Duodenal mucosa (tissue), 2 donors: ENCODE data around the gene ATG14.
A peak's percentile ranks its signal among the peaks of the same experiment; 100 is the strongest.
"Not testable (repeated sequence)": the region's sequence is repeated elsewhere in the genome, so short reads cannot be mapped to it uniquely, and the experiment has no call there.

ENCODE experiments used
- H3K27ac ChIP-seq: one replicate; pipeline ENCODE4 v1.7.0; 2013; ENCODE audit warnings: low read depth, low read length
- H3K27me3 ChIP-seq, 2 donors: one replicate each; pipeline ENCODE4 v1.7.0; 2013; ENCODE audit warnings: low read length in 2 of 2, control low read depth in 1 of 2; ENCODE audit not compliant: insufficient read depth in 2 of 2, control insufficient read depth in 1 of 2
- H3K36me3 ChIP-seq, 2 donors: one replicate each; pipeline ENCODE4 v1.7.0; 2013; ENCODE audit warnings: low read length in 2 of 2, control low read depth in 1 of 2; ENCODE audit not compliant: insufficient read depth in 2 of 2, control insufficient read depth in 1 of 2
- H3K4me1 ChIP-seq, 2 donors: one replicate each; pipeline ENCODE4 v1.7.0; 2013; ENCODE audit warnings: low read length in 2 of 2, control low read depth in 1 of 2; ENCODE audit not compliant: insufficient read depth in 2 of 2, control insufficient read depth in 1 of 2
- H3K4me3 ChIP-seq, 2 donors: one replicate each; pipeline ENCODE4 v1.7.0; 2013; ENCODE audit warnings: low read length in 2 of 2, low read depth in 1 of 2
- H3K9ac ChIP-seq, 2 donors: one replicate each; pipeline ENCODE4 v1.7.0; 2013; ENCODE audit warnings: low read length in 2 of 2, low read depth in 1 of 2
- H3K9me3 ChIP-seq, 2 donors: one replicate each; pipeline ENCODE4 v1.7.0; 2013; ENCODE audit warnings: low read length in 2 of 2, control low read depth in 1 of 2; ENCODE audit not compliant: control insufficient read depth in 1 of 2

Gene ATG14

GRCh38 chr14:55347040-55347439, 64.6 kb downstream of the ATG14 start:
- H3K36me3 ChIP-seq: peaks cover 4 to 18% of the 10 kb centered on the region in 2 donors
- no peaks in the 10 kb centered on the region for H3K9me3 ChIP-seq
- peaks cover 21% of the 10 kb centered on the region in 2 donors for H3K4me1 ChIP-seq
- no peaks in the 10 kb centered on the region for H3K27me3 ChIP-seq
- no peak overlapping the region for H3K9ac ChIP-seq
- no peak overlapping the region for H3K4me3 ChIP-seq
- H3K27ac ChIP-seq: no peak overlapping the region

- H3K9ac ChIP-seq, H3K36me3 ChIP-seq, H3K27me3 ChIP-seq, H3K27ac ChIP-seq, H3K9me3 ChIP-seq, H3K4me3 ChIP-seq: not testable (repeated sequence)
- H3K4me1 ChIP-seq: peaks cover 21 to 26% of the 10 kb centered on the region in 2 donors
Measured at GRCh38 chr14:55344582-55345163, 67.0 kb downstream of the ATG14 start.

- Histone ChIP-seq H3K9me3 (no peaks in the 10 kb centered on the region), H3K27me3 (no peaks in the 10 kb centered on the region), H3K27ac (no peak overlapping the region), H3K36me3 (no peaks in the 10 kb centered on the region), H3K4me1 (peaks cover 6 to 20% of the 10 kb centered on the region in 2 donors), H3K4me3 (no peak overlapping the region), H3K9ac (no peak overlapping the region)
Measured at GRCh38 chr14:55341781-55342180, 69.8 kb downstream of the ATG14 start.

GRCh38 chr14:55340482-55340881, 71.1 kb downstream of the ATG14 start:
- H3K4me3 ChIP-seq: no peak overlapping the region
- no peak overlapping the region for H3K27ac ChIP-seq
- no peaks in the 10 kb centered on the region for H3K36me3 ChIP-seq
- peaks cover 13 to 27% of the 10 kb centered on the region in 2 donors for H3K4me1 ChIP-seq
- H3K9me3 ChIP-seq: no peaks in the 10 kb centered on the region
- no peak overlapping the region for H3K9ac ChIP-seq
- no peaks in the 10 kb centered on the region for H3K27me3 ChIP-seq

GRCh38 chr14:55339770-55340169, 71.9 kb downstream of the ATG14 start:
- Histone ChIP-seq H3K9ac (no peak overlapping the region), H3K4me1 (peaks cover 11 to 28% of the 10 kb centered on the region in 2 donors), H3K9me3 (no peaks in the 10 kb centered on the region), H3K27ac (no peak overlapping the region), H3K36me3 (no peaks in the 10 kb centered on the region), H3K4me3 (no peak overlapping the region), H3K27me3 (no peaks in the 10 kb centered on the region)

- H3K4me3 ChIP-seq: no peak overlapping the region
- H3K27me3 ChIP-seq: no peaks in the 10 kb centered on the region
- no peak overlapping the region for H3K27ac ChIP-seq
- no peaks in the 10 kb centered on the region for H3K36me3 ChIP-seq
- H3K9ac ChIP-seq: no peak overlapping the region
- no peaks in the 10 kb centered on the region for H3K9me3 ChIP-seq
- peaks cover 37 to 49% of the 10 kb centered on the region in 2 donors for H3K4me1 ChIP-seq
Measured at GRCh38 chr14:55336691-55337090, 74.9 kb downstream of the ATG14 start.

GRCh38 chr14:55336162-55336561, 75.5 kb downstream of the ATG14 start:
- no peaks in the 10 kb centered on the region for H3K27me3 ChIP-seq
- no peak overlapping the region for H3K4me3 ChIP-seq
- no peak overlapping the region for H3K27ac ChIP-seq
- peaks cover 37 to 49% of the 10 kb centered on the region in 2 donors for H3K4me1 ChIP-seq
- H3K9me3 ChIP-seq: no peaks in the 10 kb centered on the region
- H3K36me3 ChIP-seq: no peaks in the 10 kb centered on the region
- H3K9ac ChIP-seq: no peak overlapping the region

- H3K36me3 ChIP-seq: no peaks in the 10 kb centered on the region
- no peak overlapping the region for H3K9ac ChIP-seq
- peak overlapping the region; percentile 2 to 12 for H3K4me3 ChIP-seq
- peak overlapping the region; percentile 2 for H3K27ac ChIP-seq
- no peaks in the 10 kb centered on the region for H3K9me3 ChIP-seq
- H3K4me1 ChIP-seq: peaks cover 37 to 43% of the 10 kb centered on the region in 2 donors
- no peaks in the 10 kb centered on the region for H3K27me3 ChIP-seq
Measured at GRCh38 chr14:55333711-55334485, 77.7 kb downstream of the ATG14 start.

GRCh38 chr14:55332654-55333570, 78.7 kb downstream of the ATG14 start:
- peaks cover 37 to 43% of the 10 kb centered on the region in 2 donors for H3K4me1 ChIP-seq
- peak overlapping the region; percentile 38 for H3K27ac ChIP-seq
- H3K36me3 ChIP-seq: no peaks in the 10 kb centered on the region
- H3K4me3 ChIP-seq: peak overlapping the region; percentile 4 to 20
- H3K9me3 ChIP-seq: no peaks in the 10 kb centered on the region
- H3K9ac ChIP-seq: peak overlapping the region; percentile 27 to 30
- H3K27me3 ChIP-seq: no peaks in the 10 kb centered on the region
